Activated naive CD8-positive, alpha-beta T cell treated with anti-CD3 and anti-CD28 coated beads, Interleukin-2, amount 10 ng/mL, durations not matched to agents 7 days and 5 days (primary cell): ENCODE results near the gene HOXD9. TPM values are rescaled to one million over a fixed set of nuclear protein-coding genes. Genes with fewer than 3 reads are reported as not detected.

ENCODE experiments used
- ATAC-seq: fragments of 150-1000 bp; cut with Tn5 transposase; one replicate; pipeline ENCODE4 v1.10.0; 2021; ENCODE audit warnings: low read depth, moderate library complexity
- POLR2A ChIA-PET: fragments of 350-600 bp; sonication (Branson Sonifier 250); formaldehyde crosslinking; loops from one replicate; lab custom pipeline; 2021; ENCODE audit warnings: antibody characterized with exemption; lab: Charles Lee
- DNase-seq: peaks from one replicate; pipeline ENCODE4 v3.0.0; 2021
- H3K27ac Mint-ChIP-seq: one replicate; pipeline ENCODE4 v1.8.0; 2022; ENCODE audit warnings: mild to moderate bottlenecking, mixed read lengths
- H3K27me3 Mint-ChIP-seq: one replicate; pipeline ENCODE4 v1.8.0; 2022; ENCODE audit warnings: mild to moderate bottlenecking, moderate library complexity, mixed read lengths
- H3K36me3 Mint-ChIP-seq: one replicate; pipeline ENCODE4 v1.8.0; 2021; ENCODE audit warnings: mild to moderate bottlenecking, mixed read lengths
- H3K4me1 Mint-ChIP-seq: one replicate; pipeline ENCODE4 v1.8.0; 2021; ENCODE audit warnings: mixed read lengths
- H3K4me3 Mint-ChIP-seq: one replicate; pipeline ENCODE4 v1.8.0; 2022; ENCODE audit warnings: mild to moderate bottlenecking, moderate library complexity, mixed read lengths
- H3K9me3 Mint-ChIP-seq: one replicate; pipeline ENCODE4 v1.8.0; 2021; ENCODE audit warnings: mixed read lengths
- total RNA-seq, 2 experiments: library from RNA; stranded (reverse); gene quantifications; one replicate each; pipeline ENCODE4 v1.2.3, GENCODE V29; 2021

HOXD9 gene
- total RNA-seq, 2 experiments from 2014 or later = not detected

DNA sequence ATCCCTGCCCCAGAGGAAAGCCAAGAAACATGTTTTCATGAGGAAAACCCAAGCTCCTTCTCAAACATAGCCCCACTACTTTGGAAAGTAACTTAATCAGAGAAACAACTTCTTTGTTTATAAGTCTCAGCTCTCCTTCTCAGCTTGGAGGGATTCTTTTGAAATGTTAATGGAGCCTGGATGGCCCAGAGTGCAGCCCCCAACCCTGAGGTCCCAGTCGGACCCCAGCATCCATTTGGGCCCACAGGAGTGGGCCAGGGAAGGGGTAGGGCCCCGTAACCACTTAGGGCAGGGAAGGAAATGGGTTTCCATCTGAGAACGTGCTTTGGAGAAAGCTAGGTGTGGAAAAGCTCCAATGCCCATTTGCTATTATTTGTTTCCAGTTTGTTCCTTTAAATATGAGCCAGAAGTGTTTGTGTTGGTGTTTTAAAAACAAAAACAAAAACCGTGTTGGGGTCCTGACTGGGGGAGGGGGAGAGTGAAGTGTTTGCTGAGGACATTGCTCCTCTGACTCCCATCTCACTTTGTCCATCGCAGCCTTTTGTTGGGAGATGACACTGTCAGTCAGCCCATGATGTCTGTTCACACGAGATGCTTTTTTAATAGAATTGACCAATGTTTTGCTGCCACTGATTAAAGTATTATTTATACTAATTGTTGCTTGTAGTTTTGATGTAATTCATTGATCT lies 33.0 kb downstream of the HOXD9 start:
- POLR2A ChIA-PET = no interaction called here
- ATAC-seq (no peak), DNase-seq (no peak)
- Mint-ChIP-seq H3K4me1 (peaks cover 3% of the 10 kb centered on the region), H3K4me3 (no peak overlapping the region), H3K27ac (no peak overlapping the region), H3K27me3 (peaks cover 84% of the 10 kb centered on the region), H3K9me3 (peaks cover 3% of the 10 kb centered on the region), H3K36me3 (peaks cover 2% of the 10 kb centered on the region)

- POLR2A ChIA-PET = no interaction called here
- H3K9me3 Mint-ChIP-seq = peaks cover 3% of the 10 kb centered on the region
- ATAC-seq = no peak
- no peak overlapping the region for H3K4me3 Mint-ChIP-seq
- DNase-seq = no peak
- H3K27me3 Mint-ChIP-seq = peaks cover 84% of the 10 kb centered on the region
- no peak overlapping the region for H3K27ac Mint-ChIP-seq
- peaks cover 5% of the 10 kb centered on the region for H3K36me3 Mint-ChIP-seq
- H3K4me1 Mint-ChIP-seq = peaks cover 6% of the 10 kb centered on the region
Measured at GRCh38 chr2:176156301-176156806, 33.8 kb downstream of the HOXD9 start.

DNA sequence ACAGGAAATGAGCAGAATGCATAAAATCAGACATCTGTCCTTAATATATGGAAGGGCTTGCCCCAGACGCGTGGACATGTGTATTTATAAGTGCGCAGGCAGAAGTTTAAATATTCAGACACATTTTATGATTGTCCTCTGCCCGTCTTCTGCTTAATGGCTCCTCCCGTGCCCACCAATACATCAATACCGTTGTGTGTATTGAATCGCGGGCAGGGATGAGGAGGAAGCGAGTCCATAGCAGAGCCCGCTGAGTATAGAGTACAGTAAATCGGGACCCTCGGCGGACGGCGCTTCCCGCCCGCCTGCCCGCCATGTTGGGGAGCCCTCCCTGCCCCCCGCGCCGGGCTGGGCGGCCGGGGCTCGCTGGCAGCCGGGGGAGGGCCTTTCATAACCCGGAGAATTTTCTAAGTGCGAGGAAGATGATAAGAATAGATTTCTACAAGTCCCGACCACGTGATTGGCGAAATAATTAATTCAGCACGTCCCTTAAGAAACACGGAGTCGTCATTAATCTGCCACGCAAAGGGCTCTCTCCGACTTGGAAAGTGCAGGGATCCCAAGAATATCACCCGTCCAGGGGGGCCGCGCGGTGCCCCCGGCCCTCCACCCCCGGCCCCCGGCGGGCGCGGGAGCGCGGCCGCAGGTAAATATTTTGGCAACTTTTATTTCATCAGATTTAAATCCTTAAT lies 34.4 kb downstream of the HOXD9 start, which contains the start of gene HOXD3:
TSS of gene HOXD3 (plus strand) at position 501 of the 692 bp plus-strand sequence. CDS start 11,808 bp downstream, outside the sequence.
- peaks cover 5% of the 10 kb centered on the region for H3K36me3 Mint-ChIP-seq
- no peak for ATAC-seq
- POLR2A ChIA-PET = no interaction called here
- no peak for DNase-seq
- H3K27ac Mint-ChIP-seq = peak within 1 kb of the TSS; percentile 76
- H3K27me3 Mint-ChIP-seq = peaks cover 86% of the 10 kb centered on the region
- peaks cover 6% of the 10 kb centered on the region for H3K4me1 Mint-ChIP-seq
- H3K9me3 Mint-ChIP-seq = peaks cover 3% of the 10 kb centered on the region
- H3K4me3 Mint-ChIP-seq = peak within 1 kb of the TSS; percentile 53

GRCh38 chr2:176157499-176158185 lies 35.1 kb downstream of the HOXD9 start:
- POLR2A ChIA-PET = no interaction called here
- Mint-ChIP-seq H3K4me3 (peak overlapping the region; percentile 53), H3K27me3 (peaks cover 88% of the 10 kb centered on the region), H3K9me3 (peaks cover 3% of the 10 kb centered on the region), H3K27ac (peak overlapping the region; percentile 76), H3K36me3 (peaks cover 5% of the 10 kb centered on the region), H3K4me1 (peaks cover 6% of the 10 kb centered on the region)
- no peak for DNase-seq
- no peak for ATAC-seq

GRCh38 chr2:176158186-176158591 lies 35.7 kb downstream of the HOXD9 start:
- DNase-seq = no peak
- Mint-ChIP-seq H3K4me1 (peaks cover 6% of the 10 kb centered on the region), H3K4me3 (peak overlapping the region; percentile 43), H3K27ac (peak overlapping the region; percentile 46), H3K36me3 (peaks cover 5% of the 10 kb centered on the region), H3K9me3 (peaks cover 3% of the 10 kb centered on the region), H3K27me3 (peaks cover 88% of the 10 kb centered on the region)
- ATAC-seq = no peak
- POLR2A ChIA-PET = no interaction called here

- H3K9me3 Mint-ChIP-seq = peaks cover 3% of the 10 kb centered on the region
- POLR2A ChIA-PET = no interaction called here
- peaks cover 5% of the 10 kb centered on the region for H3K36me3 Mint-ChIP-seq
- ATAC-seq (no peak), DNase-seq (no peak)
- peak overlapping the region; percentile 40 for H3K4me3 Mint-ChIP-seq
- H3K4me1 Mint-ChIP-seq = peaks cover 6% of the 10 kb centered on the region
- peaks cover 90% of the 10 kb centered on the region for H3K27me3 Mint-ChIP-seq
- H3K27ac Mint-ChIP-seq = no peak overlapping the region
Measured at GRCh38 chr2:176158855-176159662, 36.5 kb downstream of the HOXD9 start.

DNA sequence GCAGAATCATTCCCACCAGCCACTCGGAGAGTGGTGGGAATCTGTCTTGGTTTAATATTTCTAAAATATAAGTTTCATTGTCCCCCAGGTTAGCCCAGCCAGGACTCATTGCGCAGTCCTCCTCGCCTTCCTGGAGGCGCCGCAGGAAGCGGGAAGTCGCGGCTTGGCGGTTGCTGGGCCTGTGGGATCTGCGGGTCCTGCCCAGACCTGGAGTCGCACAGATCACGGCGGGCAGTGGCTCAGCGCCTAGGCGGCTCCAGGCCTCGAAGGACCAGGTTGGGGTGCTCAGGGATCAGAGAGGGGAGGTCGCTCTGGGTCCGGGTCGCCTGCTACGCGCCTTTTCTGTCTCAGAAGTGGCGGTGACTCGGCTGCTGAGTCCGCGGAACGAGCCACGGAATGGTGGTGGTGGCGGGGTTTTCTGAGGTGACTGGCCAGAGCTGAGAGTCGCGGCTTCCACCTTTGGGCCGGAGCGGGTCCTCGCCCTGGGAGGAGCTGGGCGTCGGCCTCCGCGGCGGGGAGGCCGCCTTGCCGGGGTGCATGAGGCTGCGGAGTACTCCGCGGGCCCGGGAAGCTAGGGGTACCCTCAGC lies 37.2 kb downstream of the HOXD9 start:
- POLR2A ChIA-PET = no interaction called here
- H3K9me3 Mint-ChIP-seq = peaks cover 5% of the 10 kb centered on the region
- H3K4me3 Mint-ChIP-seq = no peak overlapping the region
- ATAC-seq (no peak), DNase-seq (no peak)
- peaks cover 6% of the 10 kb centered on the region for H3K4me1 Mint-ChIP-seq
- no peak overlapping the region for H3K27ac Mint-ChIP-seq
- peaks cover 90% of the 10 kb centered on the region for H3K27me3 Mint-ChIP-seq
- peaks cover 5% of the 10 kb centered on the region for H3K36me3 Mint-ChIP-seq

GRCh38 chr2:176160251-176160985 lies 37.9 kb downstream of the HOXD9 start:
- no peak overlapping the region for H3K4me3 Mint-ChIP-seq
- peaks cover 90% of the 10 kb centered on the region for H3K27me3 Mint-ChIP-seq
- H3K36me3 Mint-ChIP-seq = peaks cover 5% of the 10 kb centered on the region
- H3K9me3 Mint-ChIP-seq = peaks cover 5% of the 10 kb centered on the region
- POLR2A ChIA-PET = no interaction called here
- ATAC-seq (no peak), DNase-seq (no peak)
- no peak overlapping the region for H3K27ac Mint-ChIP-seq
- peaks cover 6% of the 10 kb centered on the region for H3K4me1 Mint-ChIP-seq

DNA sequence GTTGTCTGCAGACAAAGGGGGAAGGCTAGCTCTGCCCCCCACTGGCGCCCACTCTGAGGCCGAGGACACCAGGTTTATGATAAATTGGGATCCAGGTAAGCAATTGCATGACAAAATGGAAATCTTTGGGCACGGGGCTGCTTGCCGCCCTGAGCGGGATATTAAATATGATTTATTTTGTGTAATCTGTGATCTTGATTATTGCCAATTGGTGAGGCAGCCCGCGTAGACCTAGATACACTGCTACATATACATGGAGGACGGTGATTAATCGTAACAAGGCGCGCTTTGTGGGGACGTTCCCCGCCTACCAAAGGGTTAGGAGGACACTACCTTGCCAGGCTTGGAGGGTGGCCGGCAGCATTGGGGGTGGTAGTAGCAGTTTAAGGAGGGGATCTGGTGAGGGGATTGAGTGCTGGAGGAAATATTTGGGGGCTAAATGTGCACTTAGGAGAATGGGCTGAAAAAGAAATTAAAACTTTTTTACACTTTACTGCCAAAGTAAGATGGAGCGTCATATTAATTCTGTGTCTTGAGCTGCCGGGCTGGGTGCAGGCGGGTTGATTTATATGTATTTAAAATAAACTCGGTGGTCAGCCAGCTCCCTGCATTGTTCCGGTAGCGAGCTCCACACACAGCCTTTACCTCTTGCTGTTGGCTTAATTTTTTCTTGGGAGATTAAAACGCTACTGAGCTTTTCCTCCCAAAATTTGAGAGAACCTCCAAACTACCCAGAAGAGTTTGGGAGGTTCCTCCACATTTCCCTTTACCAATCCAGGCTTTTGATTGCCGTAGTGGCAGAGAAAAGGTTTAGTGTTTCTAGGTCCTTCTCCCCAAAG lies 38.7 kb downstream of the HOXD9 start:
- Mint-ChIP-seq H3K27me3 (peaks cover 90% of the 10 kb centered on the region), H3K9me3 (peaks cover 5% of the 10 kb centered on the region), H3K4me1 (peaks cover 6% of the 10 kb centered on the region), H3K36me3 (peaks cover 5% of the 10 kb centered on the region), H3K27ac (no peak overlapping the region), H3K4me3 (no peak overlapping the region)
- DNase-seq = no peak
- no peak for ATAC-seq
- POLR2A ChIA-PET = no interaction called here

- Mint-ChIP-seq H3K27me3 (peaks cover 91% of the 10 kb centered on the region), H3K36me3 (peaks cover 5% of the 10 kb centered on the region), H3K27ac (no peak overlapping the region), H3K4me3 (no peak overlapping the region), H3K4me1 (peaks cover 6% of the 10 kb centered on the region), H3K9me3 (peaks cover 5% of the 10 kb centered on the region)
- ATAC-seq (no peak), DNase-seq (no peak)
- POLR2A ChIA-PET = interaction anchor here (0.7 kb wide), 1 partner anchor 65 kb away, joined by 3 read pairs; no protein-coding TSS in a partner anchor
Measured at GRCh38 chr2:176161825-176162626, 39.5 kb downstream of the HOXD9 start.
